ENCODE measurements around the gene ABLIM2.

- TF ChIP-seq JUNB (IDR thresholded peaks at IDR 0.05; ENCODE audit: unreplicated experiment) (no peak), POLR2AphosphoS5 (IDR thresholded peaks at IDR 0.05; ENCODE audit: low read depth) (no peak), CTCF (conservative IDR thresholded peaks at IDR 0.05; ENCODE audit: low read depth in 2 of 2) (no peak), EZH2phosphoT487 (IDR thresholded peaks at IDR 0.05; ENCODE audit: unreplicated experiment) (no peak), ZNF114 (CRISPR knock-in tag; IDR thresholded peaks at IDR 0.05) (no peak), EZH2 (IDR thresholded peaks at IDR 0.05; ENCODE audit: low read depth, unreplicated experiment) (no peak), REST (IDR thresholded peaks at IDR 0.05; ENCODE audit: unreplicated experiment) (no peak), NANOG (IDR thresholded peaks at IDR 0.05; ENCODE audit: borderline replicate concordance) (no peak), CREB1 (CRISPR knock-in tag; IDR thresholded peaks at IDR 0.05; ENCODE audit: low read depth) (no peak), ETS1 (IDR thresholded peaks at IDR 0.05) (no peak)
These were observed 201.5 kb downstream of the ABLIM2 start for GRCh38 chr4:7956934-7957656.
